Activated CD8-positive, alpha-beta memory T cell treated with anti-CD3 and anti-CD28 coated beads, Interleukin-2, amount 50 U/mL, for 48 hours (primary cell): Measurements from ENCODE around the gene KDM3B.

Experiments used
- DNase-seq: peaks from one replicate; pipeline ENCODE4 v3.0.0-alpha.2; 2020

KDM3B gene

DNA sequence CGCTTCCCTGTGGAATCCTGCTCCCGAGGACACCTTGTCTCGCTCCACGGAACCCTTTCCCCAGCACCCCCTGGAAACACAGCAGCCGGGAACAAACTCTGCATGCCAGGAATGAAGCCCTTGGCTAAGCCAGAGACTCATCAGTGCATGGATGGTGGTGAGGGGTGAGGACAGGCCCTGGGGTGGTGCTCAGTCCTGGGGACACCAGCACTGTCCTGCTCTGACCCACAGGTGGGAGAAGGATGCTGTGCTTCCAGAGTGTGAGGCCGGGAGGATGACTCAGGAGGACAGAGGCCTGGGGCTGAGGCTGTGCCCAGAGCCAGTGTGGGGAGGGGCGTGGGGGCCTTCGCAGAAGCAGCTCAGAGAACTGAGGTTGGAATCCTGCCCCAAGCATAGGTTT, 101.6 kb downstream of the KDM3B start:
- no peak for DNase-seq

DNA sequence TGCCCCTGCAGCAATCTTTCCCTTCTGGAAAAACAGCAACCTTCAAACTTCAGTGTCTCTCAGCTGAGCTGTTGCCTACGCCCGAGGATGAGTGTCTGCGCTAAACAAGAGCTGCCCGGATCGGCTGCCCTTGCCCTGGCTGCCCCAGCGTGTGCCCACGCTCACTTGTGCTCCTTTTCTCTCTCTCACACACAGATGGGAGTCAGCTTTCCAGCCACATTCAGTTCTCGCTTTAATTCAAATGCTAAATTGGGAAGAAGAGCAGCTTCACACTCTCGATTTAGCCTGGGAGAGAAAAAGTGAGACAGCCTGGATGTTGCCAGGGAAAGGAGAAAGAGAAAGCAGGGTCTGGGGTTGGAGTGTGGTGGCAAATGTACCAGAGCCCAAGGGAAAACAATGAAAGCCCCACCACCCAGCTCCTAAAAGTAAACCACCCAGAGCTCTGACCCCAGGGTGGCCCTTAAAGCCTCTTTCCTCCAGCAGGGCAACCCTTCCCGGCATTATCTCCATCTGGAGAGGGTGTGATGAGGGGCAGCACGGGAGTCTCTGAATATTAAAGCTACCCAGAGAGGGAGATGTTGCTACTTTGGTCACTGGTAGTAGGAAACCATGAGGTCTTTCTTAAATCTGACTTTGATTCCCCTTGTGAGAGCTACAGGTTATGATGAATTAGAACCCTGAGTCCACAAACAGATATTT, 102.9 kb downstream of the KDM3B start:
- DNase-seq = no peak

DNA sequence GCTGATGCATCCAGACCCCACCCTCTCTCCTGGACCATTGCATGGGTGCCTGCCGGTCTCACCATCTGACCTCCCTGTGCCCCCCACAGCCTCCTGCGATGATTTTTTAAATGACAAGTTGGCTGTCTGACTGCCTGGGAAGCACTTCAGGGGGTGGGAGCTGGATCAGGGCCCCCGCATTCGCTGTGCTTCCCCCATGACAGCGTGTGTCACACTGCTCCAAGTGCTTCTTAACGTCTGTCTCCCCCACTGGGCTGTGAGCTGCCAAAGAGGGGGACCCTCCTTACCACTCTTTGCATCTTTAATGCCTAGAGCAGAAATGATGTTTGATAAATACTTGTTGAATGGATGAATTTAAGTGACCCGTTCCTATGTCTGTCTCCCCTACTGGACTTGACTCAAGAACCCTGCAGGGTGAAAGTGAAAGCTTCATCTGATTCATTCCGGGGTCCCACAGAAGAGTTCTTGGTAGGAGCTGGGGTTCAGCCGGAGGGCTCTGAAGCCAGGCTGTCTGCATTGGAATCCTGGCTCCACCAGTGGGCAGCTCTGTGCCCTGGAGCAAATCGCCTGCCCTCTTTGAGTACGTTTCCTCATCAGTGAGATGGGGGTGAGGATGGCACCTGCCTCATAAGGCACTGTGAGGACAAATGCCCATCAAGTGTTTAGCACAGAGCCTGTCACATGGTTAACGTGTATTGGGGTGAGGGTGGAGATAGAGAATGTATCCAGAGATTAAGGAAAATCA, 105.2 kb downstream of the KDM3B start:
- DNase-seq = no peak

DNA sequence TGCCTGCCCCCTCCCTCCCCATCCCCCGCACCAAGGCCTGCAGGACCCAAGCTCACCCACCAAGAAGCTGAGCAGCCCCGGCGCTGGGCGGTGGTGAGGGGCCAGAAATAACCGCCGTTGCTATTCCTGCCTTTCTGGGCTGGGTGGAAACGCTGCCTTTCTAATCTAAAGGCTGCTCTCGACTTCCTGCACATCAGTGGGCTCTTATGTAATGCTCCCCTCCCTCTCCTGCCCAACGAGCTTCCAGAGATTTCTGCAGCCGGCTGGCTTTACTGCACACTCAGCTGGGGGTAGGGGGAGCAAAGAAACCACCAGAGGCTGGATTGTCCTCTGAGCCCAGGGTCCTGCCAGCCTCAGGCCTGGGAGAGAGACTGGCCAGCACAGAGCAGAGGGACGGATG, 105.9 kb downstream of the KDM3B start:
- DNase-seq = no peak

DNA sequence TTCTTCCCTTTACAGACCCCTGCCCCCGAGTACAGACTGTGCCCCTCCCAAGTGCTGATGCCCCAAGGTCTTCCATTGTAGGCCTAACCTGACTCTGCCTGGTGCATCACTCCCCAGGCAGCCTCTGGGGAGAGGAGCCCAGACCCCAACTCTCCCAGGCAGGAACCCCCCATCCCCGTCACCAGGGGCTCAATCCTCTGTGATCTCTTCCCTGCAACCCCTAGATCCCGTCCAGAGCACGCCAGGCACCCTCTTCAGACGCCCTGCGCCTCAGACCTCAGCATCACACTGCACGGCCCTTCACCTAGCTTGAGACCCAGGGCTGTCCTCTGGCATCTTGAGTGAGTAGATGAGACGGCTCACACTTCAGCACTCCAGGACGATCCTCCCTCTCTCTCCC, 106.4 kb downstream of the KDM3B start:
- DNase-seq = no peak

DNA sequence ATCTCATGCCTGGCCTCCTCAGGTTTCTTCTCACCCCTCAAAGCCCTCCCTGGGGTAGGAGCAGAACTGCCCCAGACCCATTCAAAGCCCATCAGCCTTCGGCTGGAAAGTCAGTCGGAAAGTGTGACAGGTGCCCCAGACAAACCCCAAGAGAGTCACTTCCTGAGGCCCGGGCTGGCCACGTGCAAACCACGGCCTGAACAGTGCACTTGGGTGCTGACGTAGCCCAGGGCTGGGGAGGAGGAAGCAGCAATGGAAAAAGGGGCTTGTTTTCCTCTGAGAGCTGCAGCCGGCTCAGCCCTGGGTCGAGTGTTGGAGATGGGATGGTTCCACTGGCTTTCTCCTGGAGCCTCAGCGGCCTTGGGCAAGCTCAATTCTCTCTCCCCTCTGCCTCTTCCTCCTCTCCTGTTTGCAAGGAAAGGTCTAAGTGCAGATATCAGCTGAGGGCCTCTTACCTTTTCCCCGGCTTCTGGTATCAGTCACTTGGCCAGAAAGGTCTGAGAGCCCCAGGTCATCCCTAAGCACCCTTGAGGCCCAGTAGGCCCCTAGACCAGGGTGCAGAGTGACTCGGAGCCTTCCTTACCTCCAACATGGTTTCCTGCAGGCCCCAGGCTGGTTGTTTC, 106.9 kb downstream of the KDM3B start:
- DNase-seq = peak; percentile 89

DNA sequence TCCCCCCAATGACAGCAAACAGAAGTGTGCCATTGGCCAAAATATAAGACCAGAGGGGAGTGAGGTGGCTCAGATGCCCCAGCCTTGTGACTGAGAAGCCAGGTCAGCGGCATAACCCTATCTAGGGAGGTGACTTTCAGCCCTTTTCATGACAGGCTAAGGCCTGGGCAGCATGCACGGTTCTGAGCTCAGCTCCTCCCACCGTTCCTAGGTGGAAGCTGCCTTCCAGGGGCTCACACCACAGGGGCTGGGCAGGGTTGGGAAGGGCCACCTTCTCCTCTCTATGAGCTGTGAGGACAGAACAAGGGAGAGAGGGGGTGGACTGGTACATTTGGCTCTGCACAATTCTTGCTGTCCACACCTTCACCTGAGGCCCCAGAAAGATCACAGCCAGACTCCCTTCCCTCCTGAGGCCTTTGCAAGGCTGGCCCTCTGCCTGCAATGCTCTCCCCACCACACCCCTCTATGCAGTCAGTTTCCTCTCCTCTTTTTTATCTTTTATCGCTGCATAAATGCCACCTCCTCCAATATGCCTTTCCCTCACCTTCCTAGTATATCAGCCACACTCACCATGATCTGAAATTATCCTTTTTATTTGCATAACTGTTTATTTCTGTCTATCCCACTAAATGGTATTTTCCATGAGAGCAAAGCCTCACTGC, 107.7 kb downstream of the KDM3B start:
- no peak for DNase-seq

DNA sequence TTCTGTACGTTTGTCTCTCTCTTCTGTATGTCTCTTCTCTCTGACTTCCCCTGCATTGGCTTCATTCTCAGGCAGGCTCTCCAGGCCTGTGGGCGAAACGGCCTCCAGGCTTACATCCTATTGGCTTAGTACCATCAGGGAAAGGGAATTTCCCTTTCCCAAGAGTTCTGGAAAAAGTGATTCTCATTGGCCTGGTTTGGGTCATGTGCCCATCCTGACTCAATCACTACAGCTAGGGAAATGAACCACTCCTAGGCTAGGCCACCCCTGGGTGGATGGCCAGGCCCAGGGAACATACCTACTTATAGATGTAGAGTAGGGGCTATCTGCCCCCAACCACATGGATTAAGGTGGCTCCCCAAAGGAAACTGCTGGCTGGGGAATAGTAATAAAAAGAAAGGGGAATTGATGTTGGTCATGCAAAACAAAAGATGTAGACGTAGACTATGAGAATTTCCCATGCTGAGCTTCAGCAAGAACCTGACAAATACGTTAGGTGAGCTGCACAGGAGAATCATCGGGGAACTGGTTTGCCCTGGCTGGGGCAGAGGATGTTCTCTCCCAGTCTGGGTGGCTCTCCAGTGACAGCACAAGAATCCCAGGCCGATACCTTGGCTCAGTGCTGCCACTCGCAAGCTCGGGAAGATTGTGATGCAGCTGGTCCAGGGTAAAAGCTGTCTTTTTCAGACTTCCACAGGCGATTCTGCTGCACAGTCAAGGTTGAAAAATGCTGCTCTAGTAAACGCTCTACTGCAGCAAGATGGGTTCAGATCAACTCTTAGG, 109.0 kb downstream of the KDM3B start:
- no peak for DNase-seq

DNA sequence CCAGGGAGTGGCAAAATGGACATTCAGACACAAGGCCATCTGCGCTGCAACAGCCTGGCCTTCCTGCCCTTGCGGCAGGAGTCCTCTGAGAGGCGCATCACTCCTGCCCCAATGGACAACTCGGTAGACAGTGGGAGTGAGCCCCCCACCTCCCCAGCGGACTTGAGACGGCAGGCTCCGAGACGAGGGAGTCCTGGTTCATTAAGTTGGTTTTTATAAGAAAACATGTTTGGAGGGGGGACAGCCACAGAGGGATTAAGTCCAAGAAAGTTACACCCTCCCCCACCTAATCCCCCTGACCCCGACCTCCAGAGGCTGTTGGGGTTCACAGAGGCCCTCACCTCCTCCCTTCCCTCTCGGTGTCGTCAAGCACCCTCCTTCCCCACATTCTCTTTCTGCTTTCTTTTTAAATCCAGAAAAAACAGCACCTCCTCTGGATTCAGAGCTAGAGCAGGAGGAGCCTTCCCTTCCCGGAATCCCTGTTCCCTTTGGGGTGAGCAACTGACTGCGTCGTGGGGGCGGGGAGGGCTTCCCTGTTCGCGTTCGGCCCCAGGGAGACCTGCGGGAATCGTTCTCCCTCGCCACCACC, 111.0 kb downstream of the KDM3B start:
- no peak for DNase-seq

- peak; percentile 98 for DNase-seq
Observed at GRCh38 chr5:138464008-138464387, 111.5 kb downstream of the KDM3B start.

GRCh38 chr5:138464388-138465260, 112.1 kb downstream of the KDM3B start:
- peak; percentile 94 for DNase-seq

DNA sequence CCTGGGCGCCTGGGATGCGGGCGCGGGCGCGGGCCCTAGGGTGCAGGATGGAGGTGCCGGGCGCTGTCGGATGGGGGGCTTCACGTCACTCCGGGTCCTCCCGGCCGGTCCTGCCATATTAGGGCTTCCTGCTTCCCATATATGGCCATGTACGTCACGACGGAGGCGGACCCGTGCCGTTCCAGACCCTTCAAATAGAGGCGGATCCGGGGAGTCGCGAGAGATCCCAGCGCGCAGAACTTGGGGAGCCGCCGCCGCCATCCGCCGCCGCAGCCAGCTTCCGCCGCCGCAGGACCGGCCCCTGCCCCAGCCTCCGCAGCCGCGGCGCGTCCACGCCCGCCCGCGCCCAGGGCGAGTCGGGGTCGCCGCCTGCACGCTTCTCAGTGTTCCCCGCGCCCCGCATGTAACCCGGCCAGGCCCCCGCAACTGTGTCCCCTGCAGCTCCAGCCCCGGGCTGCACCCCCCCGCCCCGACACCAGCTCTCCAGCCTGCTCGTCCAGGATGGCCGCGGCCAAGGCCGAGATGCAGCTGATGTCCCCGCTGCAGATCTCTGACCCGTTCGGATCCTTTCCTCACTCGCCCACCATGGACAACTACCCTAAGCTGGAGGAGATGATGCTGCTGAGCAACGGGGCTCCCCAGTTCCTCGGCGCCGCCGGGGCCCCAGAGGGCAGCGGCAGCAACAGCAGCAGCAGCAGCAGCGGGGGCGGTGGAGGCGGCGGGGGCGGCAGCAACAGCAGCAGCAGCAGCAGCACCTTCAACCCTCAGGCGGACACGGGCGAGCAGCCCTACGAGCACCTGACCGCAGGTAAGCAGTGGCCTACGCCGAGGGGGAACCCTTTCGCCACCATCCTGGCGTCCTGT, 113.0 kb downstream of the KDM3B start, which contains the start of gene EGR1:
Gene EGR1 (plus strand): TSS at position 219 of the 864 bp plus-strand sequence. CDS start 283 bp downstream, at position 502.
- DNase-seq = peak; percentile 97

DNA sequence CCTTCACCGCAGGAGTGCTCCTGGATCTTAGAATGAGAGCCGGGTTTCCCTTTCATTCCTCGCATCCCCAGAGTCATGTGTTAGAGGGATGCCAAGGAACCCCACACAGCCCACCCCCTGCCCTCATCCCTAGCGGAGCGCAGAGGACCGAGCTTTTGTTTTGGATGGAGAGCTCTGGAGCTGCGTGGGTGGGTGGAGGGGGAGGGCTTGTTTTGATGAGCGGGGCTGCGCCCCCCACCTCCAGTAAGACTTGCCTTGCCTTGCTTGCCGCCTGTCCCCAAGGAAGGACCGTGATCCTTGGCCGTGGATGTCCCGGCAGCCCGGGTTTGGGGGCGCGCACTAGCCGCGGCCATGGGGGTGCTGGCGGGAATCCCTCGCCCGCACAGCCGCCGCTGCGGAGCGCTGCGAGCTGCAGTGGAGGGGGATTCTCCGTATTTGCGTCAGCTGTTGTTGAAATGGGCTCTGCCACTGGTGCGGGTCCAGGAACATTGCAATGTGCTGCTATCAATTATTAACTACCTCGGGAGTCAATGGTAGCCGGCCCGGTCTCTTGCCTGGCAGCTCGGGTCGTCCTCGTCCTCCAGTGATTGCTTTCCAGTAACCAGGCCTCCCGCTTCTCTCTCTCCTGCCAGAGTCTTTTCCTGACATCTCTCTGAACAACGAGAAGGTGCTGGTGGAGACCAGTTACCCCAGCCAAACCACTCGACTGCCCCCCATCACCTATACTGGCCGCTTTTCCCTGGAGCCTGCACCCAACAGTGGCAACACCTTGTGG, 113.8 kb downstream of the KDM3B start:
- no peak for DNase-seq

DNA sequence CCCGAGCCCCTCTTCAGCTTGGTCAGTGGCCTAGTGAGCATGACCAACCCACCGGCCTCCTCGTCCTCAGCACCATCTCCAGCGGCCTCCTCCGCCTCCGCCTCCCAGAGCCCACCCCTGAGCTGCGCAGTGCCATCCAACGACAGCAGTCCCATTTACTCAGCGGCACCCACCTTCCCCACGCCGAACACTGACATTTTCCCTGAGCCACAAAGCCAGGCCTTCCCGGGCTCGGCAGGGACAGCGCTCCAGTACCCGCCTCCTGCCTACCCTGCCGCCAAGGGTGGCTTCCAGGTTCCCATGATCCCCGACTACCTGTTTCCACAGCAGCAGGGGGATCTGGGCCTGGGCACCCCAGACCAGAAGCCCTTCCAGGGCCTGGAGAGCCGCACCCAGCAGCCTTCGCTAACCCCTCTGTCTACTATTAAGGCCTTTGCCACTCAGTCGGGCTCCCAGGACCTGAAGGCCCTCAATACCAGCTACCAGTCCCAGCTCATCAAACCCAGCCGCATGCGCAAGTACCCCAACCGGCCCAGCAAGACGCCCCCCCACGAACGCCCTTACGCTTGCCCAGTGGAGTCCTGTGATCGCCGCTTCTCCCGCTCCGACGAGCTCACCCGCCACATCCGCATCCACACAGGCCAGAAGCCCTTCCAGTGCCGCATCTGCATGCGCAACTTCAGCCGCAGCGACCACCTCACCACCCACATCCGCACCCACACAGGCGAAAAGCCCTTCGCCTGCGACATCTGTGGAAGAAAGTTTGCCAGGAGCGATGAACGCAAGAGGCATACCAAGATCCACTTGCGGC, 114.6 kb downstream of the KDM3B start:
- no peak for DNase-seq

DNA sequence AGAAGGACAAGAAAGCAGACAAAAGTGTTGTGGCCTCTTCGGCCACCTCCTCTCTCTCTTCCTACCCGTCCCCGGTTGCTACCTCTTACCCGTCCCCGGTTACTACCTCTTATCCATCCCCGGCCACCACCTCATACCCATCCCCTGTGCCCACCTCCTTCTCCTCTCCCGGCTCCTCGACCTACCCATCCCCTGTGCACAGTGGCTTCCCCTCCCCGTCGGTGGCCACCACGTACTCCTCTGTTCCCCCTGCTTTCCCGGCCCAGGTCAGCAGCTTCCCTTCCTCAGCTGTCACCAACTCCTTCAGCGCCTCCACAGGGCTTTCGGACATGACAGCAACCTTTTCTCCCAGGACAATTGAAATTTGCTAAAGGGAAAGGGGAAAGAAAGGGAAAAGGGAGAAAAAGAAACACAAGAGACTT, 115.2 kb downstream of the KDM3B start:
- no peak for DNase-seq

DNA sequence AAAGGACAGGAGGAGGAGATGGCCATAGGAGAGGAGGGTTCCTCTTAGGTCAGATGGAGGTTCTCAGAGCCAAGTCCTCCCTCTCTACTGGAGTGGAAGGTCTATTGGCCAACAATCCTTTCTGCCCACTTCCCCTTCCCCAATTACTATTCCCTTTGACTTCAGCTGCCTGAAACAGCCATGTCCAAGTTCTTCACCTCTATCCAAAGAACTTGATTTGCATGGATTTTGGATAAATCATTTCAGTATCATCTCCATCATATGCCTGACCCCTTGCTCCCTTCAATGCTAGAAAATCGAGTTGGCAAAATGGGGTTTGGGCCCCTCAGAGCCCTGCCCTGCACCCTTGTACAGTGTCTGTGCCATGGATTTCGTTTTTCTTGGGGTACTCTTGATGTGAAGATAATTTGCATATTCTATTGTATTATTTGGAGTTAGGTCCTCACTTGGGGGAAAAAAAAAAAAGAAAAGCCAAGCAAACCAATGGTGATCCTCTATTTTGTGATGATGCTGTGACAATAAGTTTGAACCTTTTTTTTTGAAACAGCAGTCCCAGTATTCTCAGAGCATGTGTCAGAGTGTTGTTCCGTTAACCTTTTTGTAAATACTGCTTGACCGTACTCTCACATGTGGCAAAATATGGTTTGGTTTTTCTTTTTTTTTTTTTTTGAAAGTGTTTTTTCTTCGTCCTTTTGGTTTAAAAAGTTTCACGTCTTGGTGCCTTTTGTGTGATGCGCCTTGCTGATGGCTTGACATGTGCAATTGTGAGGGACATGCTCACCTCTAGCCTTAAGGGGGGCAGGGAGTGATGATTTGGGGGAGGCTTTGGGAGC, 115.9 kb downstream of the KDM3B start:
- DNase-seq = no peak

- no peak for DNase-seq
Observed at GRCh38 chr5:138468966-138469539, 116.6 kb downstream of the KDM3B start.
